Stimulated activated CD8-positive, alpha-beta memory T cell treated with anti-CD3 and anti-CD28 coated beads, Interleukin-7, amount 100 ng/mL, for 4 hours (primary cell): Measurements from ENCODE around the gene KDM6A.
"Not testable (repeated sequence)": the region's sequence is repeated elsewhere in the genome, so short reads cannot be mapped to it uniquely, and the experiment has no call there.

ENCODE experiments used
- DNase-seq, 2 donors: peaks; one replicate each; pipeline ENCODE4 v3.0.0-alpha.2; 2020; ENCODE audit warnings: low read depth in 2 of 2

Gene KDM6A

DNA sequence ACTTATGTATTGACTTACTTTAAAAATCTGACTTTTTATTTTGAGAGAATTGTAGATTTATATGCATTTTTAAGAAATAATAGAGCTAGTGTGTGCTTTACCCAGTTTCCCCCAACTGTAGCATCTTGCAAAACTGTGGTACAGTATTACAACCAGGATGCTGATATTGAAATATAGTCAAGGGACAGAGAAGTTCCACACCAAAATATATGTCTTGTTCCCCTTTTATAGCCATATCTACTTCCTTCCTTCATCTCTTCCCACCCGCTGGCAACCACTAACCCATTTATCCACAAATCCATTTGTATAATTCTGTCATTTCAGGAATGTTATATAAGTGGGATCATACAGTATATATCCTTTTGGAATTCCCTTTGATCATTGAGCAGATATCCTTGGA, 16.8 kb downstream of the KDM6A start:
- no peak for DNase-seq

DNA sequence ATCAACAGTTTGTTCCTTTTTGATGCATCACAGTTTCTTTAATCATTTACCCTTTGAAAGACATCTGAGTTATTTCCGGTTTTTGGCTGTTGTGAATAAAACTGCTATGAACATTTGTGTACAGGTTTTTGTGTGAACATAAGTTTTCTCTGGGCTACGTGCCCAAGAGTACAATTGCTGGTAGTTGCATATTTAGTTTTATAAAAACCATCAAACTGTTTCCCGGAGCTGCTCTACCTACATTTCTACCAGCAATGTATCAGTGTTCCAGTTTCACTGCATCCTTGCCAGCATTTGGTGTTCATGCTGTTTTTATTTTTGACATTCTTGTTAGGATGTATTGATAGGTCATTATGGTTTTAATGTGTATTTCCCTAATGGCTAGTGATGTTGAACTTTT, 17.3 kb downstream of the KDM6A start:
- DNase-seq: no peak

DNA sequence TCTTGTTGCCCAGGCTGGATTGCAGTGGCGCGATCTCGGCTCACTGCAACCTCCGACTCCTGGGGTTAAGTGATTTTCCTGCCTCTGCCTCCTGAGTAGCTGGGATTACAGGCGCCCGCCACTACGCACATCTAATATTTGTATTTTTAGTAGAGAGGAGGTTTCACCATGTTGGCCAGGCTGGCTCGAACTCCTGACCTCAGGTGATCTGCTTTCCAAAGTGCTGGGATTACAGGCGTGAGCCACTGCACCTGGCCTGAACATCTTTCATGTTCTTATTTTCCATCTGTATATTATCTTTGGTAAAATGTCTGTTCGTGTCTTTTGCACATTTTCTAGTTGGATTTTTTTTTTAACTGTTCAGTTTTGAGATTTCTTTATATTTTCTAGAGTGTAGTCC, 17.7 kb downstream of the KDM6A start:
- DNase-seq: not testable (repeated sequence)

DNA sequence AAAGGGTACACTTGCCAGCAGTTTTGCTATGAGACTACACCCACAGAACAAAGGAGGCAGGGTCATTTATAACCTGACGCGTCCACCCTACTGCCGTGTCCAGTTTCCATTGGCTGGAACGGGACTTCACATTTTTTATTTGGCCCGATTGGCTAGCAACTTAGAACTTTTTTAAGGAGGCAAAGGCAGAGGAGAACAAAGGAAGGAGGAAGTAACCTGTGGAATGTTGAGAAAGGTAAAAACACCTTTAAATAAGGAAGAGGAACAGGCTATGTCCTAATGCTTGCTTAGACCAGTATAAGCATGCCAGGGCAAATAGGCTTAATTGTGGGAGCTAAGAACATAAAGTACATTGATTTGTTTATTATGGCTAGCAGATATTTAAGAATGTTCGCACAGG, 18.7 kb downstream of the KDM6A start:
- DNase-seq: no peak

DNA sequence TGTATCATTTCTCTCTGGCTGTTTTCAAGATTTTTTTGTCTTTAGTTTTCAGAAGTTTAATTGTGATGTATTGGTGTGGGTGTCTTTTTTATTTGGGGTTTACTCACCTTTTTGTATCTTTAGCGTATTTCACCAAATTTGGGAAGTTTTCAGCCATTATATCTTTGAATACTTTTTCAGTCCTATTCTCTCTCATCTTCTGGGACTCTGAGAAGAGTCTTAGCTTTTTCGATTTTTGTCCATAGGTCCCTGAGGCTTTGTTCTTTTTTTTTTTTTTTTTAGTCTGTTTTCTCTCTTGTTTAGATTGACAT, 23.8 kb downstream of the KDM6A start:
- no peak for DNase-seq

DNA sequence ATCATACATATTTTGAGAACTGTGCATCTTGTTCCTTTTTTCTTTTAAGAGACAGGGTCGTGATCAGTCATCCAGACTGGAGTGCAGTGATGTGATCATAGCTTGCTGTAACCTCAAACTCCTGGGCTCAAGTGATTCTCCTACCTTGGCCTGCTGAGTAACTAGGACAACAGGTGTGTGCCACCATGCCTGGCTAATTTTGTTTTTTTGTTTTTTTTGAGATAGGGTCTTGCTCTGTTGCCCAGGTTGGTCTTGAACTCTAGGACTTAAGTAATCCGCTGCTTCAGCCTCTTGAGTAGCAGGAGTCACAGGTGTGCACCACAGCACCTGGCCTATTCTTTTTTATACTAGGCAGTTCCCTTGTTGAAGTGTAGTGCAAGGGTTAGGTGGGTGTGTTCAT, 24.6 kb downstream of the KDM6A start:
- no peak for DNase-seq

DNA sequence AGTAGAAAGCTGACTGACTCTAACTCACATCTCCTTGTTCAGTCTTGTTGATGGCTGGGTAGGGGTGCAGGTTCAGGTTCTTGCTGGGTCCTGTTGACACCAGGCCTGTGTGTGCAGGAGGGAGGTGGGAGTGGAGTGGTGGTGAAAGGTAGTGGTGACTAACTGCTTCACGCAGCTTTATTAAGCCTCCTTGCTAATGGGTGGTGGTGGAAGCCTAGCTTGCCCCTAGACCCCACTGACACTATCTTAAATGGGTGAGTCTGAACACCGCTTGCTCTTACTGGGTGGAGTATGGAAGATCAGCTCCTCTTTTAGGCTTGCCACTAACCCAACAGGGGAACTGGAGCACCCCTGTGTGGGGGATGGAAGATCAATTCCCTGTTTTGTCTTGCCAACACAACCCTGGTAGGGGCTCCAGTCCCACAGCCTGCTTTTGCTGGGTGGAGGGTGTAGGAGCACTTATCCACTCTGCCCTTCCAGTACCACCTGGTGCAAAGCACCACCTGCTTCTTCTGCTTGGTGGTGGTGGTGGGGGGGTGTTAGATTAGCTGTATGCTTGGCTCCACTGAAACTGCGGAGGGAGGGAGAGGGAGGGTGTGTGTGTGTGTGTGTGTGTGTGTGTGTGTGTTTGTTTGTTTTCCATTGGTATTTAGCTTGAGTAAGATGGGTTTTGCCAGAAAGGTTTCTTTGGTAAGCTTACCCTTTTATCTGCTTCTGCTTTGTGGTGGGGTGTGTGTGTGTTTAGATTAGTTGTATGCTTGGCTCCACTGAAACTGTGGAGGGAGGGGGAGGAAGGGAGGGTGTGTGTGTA, 25.6 kb downstream of the KDM6A start:
- no peak for DNase-seq

DNA sequence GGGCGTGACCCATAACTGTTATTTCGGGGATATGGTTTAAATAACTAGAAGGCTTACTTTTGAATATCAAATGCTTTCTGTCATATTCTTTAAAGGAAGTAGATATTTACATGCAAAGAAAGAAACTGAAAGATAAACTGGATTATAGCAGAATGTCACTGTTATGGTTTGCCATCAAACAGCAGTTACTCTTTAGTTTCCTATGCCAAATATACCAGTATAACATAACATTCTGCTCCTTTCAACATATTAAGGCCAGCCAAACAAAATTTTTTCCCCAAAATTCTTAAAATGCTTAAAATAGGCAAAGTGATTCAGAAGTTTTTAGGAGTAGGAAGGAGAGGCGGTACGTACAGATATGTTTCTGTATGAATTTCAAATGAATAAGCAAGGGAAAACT, 27.0 kb downstream of the KDM6A start:
- no peak for DNase-seq

DNA sequence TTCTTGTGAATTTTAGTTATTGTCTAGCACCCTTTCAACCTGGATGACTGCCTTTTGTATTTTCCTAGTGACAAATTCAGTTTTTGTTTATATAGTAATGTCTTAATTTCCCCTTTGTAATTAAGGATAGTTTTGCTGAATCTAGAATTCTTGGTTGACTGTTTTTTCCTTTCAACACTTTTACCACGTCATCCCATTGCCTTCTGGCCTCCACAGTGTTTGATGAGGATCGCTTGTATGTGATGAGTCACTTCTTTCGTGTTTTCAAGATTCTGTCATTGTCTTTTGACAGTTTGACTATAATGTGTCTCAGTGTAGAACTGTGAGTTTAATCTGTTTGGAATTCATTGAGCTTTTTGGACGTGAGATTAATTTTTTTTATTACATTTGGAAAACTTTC, 30.1 kb downstream of the KDM6A start:
- no peak for DNase-seq

DNA sequence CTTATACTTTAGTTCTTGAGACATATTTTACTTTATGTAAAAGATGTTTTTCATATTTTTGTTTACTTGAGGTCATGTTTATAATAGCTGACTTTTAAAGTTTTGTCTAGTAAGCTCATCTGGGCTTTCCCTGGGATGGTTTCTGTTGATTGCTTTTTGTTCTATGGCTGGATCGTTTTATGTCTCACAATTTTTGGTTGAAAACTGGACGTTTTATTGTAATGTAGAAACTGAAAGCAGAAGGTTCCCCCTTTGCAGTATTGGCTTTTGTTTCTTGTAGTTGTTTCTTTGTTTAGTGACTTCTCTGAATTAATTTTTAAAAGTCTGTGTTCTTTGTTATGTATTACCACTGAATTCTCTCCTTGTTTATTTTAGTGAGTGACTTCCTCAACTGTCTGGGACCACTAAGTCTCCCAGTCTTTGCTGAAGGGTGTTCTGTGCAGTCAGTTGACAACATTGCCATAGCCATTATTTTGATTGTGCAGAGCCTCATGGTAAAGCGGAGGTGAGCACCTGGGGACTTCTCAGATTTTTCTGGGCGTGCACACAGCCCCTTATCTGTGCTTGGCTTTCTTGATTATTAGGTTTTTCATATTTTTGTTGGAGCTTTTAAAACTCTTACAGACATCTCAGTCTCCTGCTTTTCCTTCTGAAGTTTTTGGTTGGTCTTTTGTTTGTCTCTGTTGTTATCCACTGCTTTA, 31.0 kb downstream of the KDM6A start:
- no peak for DNase-seq

DNA sequence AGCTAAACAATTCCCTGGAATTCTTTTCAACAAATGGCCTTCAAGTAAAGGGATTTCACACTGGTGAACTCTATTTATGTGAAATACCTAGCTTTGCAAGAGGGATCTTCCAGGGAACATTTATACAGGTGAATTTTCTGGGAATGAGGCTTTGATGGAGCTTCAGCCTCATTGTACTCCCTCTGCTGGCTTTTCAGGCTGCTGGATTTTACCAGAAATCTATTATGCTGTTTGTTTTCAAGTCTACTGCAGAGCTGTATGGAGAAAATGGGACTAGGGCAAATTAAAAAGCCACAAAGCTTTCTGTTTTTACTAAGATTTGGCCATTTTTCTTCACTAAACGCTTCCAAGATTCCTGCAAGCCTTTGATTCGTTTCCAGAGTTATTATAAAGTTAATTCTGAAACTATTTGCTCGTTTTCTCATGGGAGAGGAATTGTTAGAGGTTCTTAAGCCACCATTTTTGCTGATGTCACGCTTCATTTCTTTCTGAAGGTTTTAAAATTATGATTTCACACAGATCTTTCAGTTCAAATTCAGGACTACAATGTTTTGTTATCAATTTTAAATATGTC, 31.6 kb downstream of the KDM6A start:
- no peak for DNase-seq

DNA sequence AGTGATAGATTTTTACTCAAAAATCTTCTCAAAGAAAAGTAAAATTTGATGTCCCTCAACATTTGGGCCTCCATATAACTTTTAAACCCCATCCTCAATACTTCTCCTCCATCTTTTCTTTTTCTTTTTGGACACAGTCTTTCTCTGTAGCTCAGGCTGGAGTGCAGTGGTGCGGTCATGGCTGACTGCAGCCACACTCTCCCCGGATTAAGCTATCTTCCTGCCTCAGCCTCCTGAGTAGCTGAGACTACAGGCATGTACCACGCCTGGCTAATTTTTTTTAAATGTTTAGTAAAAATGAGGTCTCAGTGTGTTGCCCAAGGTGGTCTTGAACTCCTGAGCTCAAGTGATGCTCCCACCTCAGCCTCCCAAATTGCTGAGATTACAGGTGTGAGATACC, 33.1 kb downstream of the KDM6A start:
- DNase-seq: no peak

DNA sequence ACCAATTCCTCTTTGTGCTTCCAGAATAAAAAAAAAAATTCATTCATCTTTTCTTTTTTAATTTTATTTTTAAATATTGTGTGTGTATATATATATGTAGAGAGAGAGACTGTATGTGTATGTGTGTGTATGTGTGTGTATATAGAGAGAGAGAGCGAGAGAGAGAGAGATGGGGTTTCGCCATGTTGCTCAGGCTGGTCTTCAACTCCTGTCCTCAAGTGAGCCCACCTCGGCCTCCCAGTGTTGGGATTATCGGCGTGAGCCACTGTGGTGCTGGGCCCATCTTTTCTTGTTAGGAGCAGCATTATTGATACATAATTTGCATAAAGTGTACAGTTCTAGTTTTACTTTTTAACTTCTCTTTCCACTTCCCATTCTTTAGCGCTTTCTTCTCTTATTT, 33.6 kb downstream of the KDM6A start:
- DNase-seq: no peak

DNA sequence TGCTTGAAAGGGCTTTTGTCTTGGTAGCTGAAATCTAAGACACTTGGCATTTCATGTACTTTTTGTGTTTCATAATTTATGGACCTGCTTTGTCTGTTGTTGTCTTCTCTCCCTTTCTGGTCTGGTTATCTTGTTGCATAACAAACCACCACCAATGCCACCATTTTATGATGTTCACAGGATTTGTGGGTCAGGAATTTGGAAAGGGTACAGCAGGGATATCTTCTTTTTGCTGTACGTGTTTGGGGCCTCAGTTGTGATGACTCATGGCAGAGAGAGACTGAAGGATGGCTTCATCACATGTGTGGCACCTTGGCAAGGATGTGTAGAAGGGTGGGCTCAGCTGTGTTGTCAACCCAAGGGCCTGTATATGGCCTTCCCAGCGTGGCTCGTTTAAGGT, 35.2 kb downstream of the KDM6A start:
- no peak for DNase-seq

DNA sequence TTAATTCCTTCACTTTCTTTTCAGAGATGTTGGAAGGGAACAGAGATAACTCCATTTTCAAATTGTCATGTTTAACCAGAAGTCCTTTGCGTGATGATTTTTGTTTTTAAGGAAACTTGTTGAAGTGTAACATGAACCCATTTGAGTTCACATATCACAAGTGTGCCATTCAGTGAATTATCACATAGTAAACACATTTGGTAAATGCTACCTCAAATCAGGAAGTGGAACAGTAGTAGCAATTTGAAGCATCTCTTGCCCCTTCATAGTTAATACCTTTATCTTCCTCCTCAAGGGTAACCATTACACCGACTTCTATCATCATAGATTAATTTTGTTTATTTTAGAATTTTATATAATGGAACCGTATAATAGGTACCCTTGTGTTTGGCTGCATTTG, 35.8 kb downstream of the KDM6A start:
- DNase-seq: no peak

DNA sequence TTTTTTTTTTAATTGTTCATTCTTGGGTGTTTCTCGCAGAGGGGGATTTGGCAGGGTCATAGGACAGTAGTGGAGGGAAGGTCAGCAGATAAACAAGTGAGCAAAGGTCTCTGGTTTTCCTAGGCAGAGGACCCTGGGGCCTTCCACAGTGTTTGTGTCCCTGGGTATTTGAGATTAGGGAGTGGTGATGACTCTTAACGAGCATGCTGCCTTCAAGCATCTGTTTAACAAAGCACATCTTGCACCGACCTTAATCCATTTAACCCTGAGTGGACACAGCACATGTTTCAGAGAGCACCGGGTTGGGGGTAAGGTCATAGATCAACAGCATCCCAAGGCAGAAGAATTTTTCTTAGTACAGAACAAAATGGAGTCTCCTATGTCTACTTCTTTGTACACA, 37.5 kb downstream of the KDM6A start:
- DNase-seq: not testable (repeated sequence)

DNA sequence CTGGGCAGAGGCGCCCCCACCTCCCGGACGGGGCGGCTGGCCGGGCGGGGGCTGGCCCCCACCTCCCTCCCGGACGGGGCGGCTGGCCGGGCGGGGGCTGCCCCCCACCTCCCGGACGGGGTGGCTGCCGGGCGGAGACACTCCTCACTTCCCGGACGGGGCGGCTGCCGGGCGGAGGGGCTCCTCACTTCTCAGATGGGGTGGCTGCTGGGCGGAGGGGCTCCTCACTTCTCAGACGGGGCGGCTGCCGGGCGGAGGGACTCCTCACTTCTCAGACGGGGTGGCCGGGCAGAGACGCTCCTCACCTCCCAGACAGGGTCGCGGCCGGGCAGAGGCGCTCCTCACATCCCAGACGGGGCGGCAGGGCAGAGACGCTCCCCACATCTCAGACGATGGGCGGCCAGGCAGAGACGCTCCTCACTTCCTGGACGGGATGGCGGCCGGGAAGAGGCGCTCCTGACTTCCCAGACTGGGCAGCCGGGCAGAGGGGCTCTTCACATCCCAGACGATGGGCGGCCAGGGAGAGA, 38.1 kb downstream of the KDM6A start:
- not testable (repeated sequence) for DNase-seq

DNA sequence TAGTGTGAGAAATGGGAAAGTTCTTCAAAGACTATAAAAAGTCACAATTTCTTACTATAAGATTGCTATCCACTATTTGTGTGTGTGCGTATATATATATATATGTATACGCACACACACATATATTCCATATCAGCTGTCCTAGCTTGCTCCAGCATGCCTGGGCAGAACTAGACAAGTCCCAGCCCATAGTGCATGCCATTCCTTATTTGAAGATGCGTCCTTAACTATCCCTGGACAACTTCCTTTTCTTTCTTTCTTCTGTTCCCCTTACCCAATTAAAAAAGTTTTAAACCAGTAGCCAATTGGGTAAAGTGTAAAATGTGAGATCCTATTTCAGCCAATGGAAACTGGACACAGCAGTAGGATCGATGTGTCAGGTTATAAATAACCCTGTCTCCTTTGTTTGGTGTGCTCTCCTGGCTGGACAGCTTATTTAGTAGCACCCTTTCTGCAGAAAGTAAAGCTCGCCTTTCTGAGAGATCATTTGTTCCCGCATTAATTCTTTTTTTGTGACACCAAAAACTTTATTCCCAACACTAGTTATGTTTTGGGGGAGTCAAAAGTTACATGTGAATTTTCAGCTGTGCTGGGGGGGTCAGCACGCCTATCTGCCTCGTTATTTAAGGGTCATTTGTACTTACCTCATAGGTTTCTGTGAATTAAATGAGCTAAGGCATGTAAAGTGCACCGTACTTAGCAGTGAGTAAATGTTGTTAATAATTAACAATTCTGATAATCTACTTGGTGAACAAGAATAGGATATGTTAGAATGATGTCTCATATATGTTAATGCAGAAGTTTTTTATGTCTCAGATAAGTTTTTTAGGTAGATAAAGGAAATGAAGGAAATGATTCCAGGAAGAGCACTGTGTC, 40.9 kb downstream of the KDM6A start:
- DNase-seq: no peak

DNA sequence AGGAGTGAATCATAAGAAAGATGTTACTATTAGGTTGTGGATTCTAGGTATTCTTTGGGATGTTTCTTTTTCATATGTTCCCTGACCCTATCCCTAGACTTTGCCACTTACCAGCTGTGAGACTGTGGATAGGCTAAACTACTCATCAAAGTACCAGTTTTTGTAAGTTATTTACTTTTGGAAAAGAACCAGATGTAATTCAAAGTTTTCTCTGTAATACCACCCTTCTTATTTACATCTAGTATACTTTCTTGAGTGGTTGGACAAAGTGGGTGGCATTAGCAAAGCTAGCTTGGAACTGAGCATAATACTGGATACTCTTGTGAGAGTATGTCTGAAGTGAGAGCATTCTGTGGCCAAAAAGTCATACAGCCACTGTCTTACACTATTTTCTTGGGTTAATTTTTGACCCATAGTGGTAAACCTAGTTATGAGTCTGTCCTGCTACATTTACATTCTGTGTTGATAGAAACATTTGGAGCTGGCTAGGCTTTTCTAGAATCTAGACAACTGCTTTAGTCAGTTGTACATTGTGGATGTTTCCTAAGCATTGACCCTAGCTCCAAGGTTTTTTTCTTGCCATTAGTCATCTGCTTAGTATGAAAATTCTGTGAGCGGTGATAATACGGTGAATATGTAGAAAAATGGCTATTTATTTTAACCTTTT, 41.7 kb downstream of the KDM6A start:
- no peak for DNase-seq

DNA sequence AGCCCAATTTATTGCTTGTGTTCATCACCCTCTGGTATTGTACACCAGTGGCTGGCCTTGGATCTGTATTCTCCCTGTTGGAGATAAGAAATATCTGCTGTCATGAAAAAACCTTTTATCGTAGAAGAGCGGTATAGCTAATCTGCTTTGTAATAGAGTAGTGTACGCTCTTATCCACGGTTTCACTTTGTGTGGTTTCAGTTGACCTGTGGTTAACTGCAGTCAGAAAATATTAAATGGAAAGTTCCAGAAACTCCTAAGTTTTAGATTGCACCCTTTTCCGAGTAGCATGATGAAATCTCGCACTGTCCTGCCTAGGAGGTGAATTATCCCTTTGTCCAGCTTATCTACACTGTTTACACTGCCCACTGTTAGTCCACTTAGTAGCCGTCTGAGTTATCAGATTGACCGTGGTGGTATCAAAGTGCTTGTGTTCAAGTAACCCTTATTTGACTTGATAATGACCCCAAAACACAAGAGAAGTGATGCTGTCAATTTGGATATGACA, 42.4 kb downstream of the KDM6A start:
- no peak for DNase-seq

DNA sequence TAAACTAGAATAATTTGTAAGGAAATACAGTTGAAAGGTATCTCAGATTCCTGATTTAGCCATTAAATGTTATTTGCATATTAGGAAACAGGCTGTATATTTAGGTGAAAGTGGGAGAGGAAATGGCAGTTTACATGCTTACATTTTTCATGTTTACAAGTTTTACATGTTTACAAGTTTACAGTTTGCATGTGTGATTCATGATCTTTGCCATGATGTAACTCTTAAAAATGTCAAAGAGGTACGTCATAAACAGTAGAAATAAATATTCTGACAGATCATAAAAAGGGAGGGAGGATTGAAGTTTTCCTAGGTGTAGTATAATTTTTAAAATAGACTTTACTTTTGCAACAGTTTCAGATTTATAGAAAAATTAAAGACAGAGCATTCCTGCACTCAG, 45.7 kb downstream of the KDM6A start:
- DNase-seq: no peak
